GM10248 (cell line): Measurements from ENCODE around the gene DCHS1.

ENCODE experiments used
- CTCF ChIA-PET: fragments of 300-600 bp; sonication (Branson Sonifier 250); formaldehyde crosslinking; extraction: SDS; loops from one replicate; lab custom pipeline; 2021; ENCODE audit warnings: antibody characterized with exemption; lab: Yijun Ruan, JAX
- POLR2A ChIA-PET: fragments of 350-650 bp; sonication (Branson Sonifier 250); formaldehyde crosslinking; extraction: SDS; loops from one replicate; lab custom pipeline; 2020; ENCODE audit warnings: antibody characterized with exemption; lab: Yijun Ruan, JAX
- DNase-seq: peaks from one replicate; pipeline ENCODE4 v3.0.0; 2012; ENCODE audit errors: extremely low spot score
- CTCF ChIP-seq: IDR thresholded peaks from 2 replicates; pipeline ENCODE4 v1.5.1; 2012; ENCODE audit warnings: mild to moderate bottlenecking, low read depth; ENCODE audit errors: extremely low read depth, missing control alignments, control extremely low read depth

Gene DCHS1

GRCh38 chr11:6646576-6646917 is 9.1 kb downstream of the DCHS1 start:
- ChIA-PET CTCF (interaction anchor here (1.5 to 5.6 kb wide), 5 partner anchors 8 to 42 kb away, joined by 4 to 31 read pairs (median 10); partner anchors contain the start of gene MRPL17), POLR2A (interaction anchor here (0.7 kb wide), 1 partner anchor 25 kb away, joined by 6 read pairs; no protein-coding TSS in a partner anchor)
- no peak for TF ChIP-seq CTCF
- no peak for DNase-seq

- DNase-seq = no peak
- ChIA-PET POLR2A (no interaction called here), CTCF (interaction anchor here (1.0 to 5.6 kb wide), 5 partner anchors 8 to 37 kb away, joined by 3 to 31 read pairs (median 10); partner anchors contain the start of gene MRPL17)
- TF ChIP-seq CTCF = no peak
These were observed 9.5 kb downstream of the DCHS1 start for GRCh38 chr11:6646071-6646470.

- CTCF ChIA-PET = interaction anchor here (1.2 to 2.2 kb wide), 3 partner anchors 21 to 112 kb away, joined by 3 to 6 read pairs (median 3); no protein-coding TSS in a partner anchor
- TF ChIP-seq CTCF = no peak
- POLR2A ChIA-PET = no interaction called here
These were observed 12.7 kb downstream of the DCHS1 start for GRCh38 chr11:6642957-6643356.

GRCh38 chr11:6640985-6641701 is 14.5 kb downstream of the DCHS1 start:
- TF ChIP-seq CTCF = no peak
- no peak for DNase-seq
- ChIA-PET POLR2A (interaction anchor here (1.2 kb wide), 1 partner anchor 42 kb away, joined by 3 read pairs; the partner anchor contains the start of gene MRPL17), CTCF (interaction anchor here (0.7 to 2.2 kb wide), 4 partner anchors 9 to 61 kb away, joined by 3 to 6 read pairs (median 4); no protein-coding TSS in a partner anchor)

More at GRCh38 chr11:6642957-6643356, 12.7 kb downstream of the DCHS1 start:
- DNase-seq = no peak

GRCh38 chr11:6640036-6640984 is 15.3 kb downstream of the DCHS1 start:
- ChIA-PET POLR2A (interaction anchor here (1.2 to 1.3 kb wide), 2 partner anchors 21 to 43 kb away, joined by 3 to 4 read pairs; partner anchors contain the start of genes MRPL17 and TPP1), CTCF (interaction anchor here (1.5 kb wide), 1 partner anchor 43 kb away, joined by 4 read pairs; the partner anchor contains the start of gene MRPL17)
- no peak for TF ChIP-seq CTCF
- no peak for DNase-seq

- TF ChIP-seq CTCF = no peak
- DNase-seq = no peak
- CTCF ChIA-PET = interaction anchor here (0.8 to 1.7 kb wide), 5 partner anchors 8 to 107 kb away, joined by 3 to 8 read pairs (median 4); partner anchors contain the start of genes MRPL17 and TPP1
- POLR2A ChIA-PET = no interaction called here
These were observed 17.2 kb downstream of the DCHS1 start for GRCh38 chr11:6638429-6638828.
